SK-N-SH (cell line): ENCODE results near the gene CLEC19A. TPM values are rescaled to one million over a fixed set of nuclear protein-coding genes. Genes with fewer than 3 reads are reported as not detected.

ENCODE experiments used
- CTCF ChIA-PET: fragments of 300-600, 350-600 bp; formaldehyde crosslinking; extraction: SDS; loops from one replicate; lab custom pipeline; 2021; lab: Yijun Ruan, JAX
- POLR2A ChIA-PET: fragments of 350-600 bp; sonication (Branson Sonifier 250); formaldehyde crosslinking; extraction: SDS; loops from one replicate; lab custom pipeline; 2020; ENCODE audit warnings: antibody characterized with exemption, inconsistent platforms; lab: Yijun Ruan, JAX
- DNase-seq: peaks from one replicate; pipeline ENCODE4 v3.0.0; 2012
- H2AFZ ChIP-seq: fragments of 200-600 bp; sonication (generic); 2 replicates; pipeline ENCODE4 v1.8.1; 2016; ENCODE audit warnings: antibody characterized with exemption, mild to moderate bottlenecking, low read depth
- H3F3A ChIP-seq: fragments of 200-600 bp; sonication (generic); replicated peaks from 2 replicates; pipeline ENCODE3; 2016; ENCODE audit warnings: antibody characterized with exemption, mild to moderate bottlenecking; ENCODE audit not compliant: insufficient read depth
- H3K27ac ChIP-seq, 2 experiments: fragments of 200-500 bp in 1 of 2; fragments of 200-600 bp in 1 of 2; sonication (Bioruptor generic) in 1 of 2; sonication (generic), shearing (Covaris generic) in 1 of 2; 2 replicates each; pipeline versions ENCODE4 v1.5.1 to v1.6.1; 2014 to 2016; ENCODE audit warnings: low read depth in 2 of 2, inconsistent platforms in 1 of 2, low read length in 1 of 2, mild to moderate bottlenecking in 1 of 2, mixed read lengths in 1 of 2
- H3K27me3 ChIP-seq: fragments of 200-600 bp; sonication (generic), shearing (Covaris generic); 2 replicates; pipeline ENCODE4 v1.6.1; 2016; ENCODE audit warnings: mixed run types; ENCODE audit not compliant: insufficient read depth
- H3K36me3 ChIP-seq, 2 experiments: fragments of 200-500 bp in 1 of 2; fragments of 200-600 bp in 1 of 2; sonication (Bioruptor generic) in 1 of 2; sonication (generic) in 1 of 2; replicated peaks in 1 of 2; 2 replicates each; pipeline versions ENCODE3 to v1.5.1; 2014 to 2016; ENCODE audit warnings: low read length in 1 of 2, mild to moderate bottlenecking in 1 of 2; ENCODE audit not compliant: insufficient read depth in 2 of 2, control insufficient read depth in 1 of 2
- H3K4me1 ChIP-seq, 2 experiments: fragments of 200-500 bp in 1 of 2; fragments of 200-600 bp in 1 of 2; sonication (Bioruptor generic) in 1 of 2; sonication (generic), shearing (Covaris generic) in 1 of 2; 2 replicates each; pipeline versions ENCODE4 v1.5.1 to v1.6.1; 2014 to 2016; ENCODE audit warnings: low read depth in 1 of 2, low read length in 1 of 2, mixed run types in 1 of 2; ENCODE audit not compliant: insufficient read depth in 2 of 2, control insufficient read depth in 1 of 2
- H3K4me2 ChIP-seq: fragments of 200-600 bp; sonication (generic), shearing (Covaris generic); 2 replicates; pipeline ENCODE4 v1.6.1; 2017; ENCODE audit warnings: mixed run types
- H3K4me3 ChIP-seq, 2 experiments: fragments of 200-500 bp in 1 of 2; fragments of 200-600 bp in 1 of 2; sonication (Bioruptor generic) in 1 of 2; sonication (generic), shearing (Covaris generic) in 1 of 2; 2 replicates each; pipeline versions ENCODE4 v1.5.1 to v1.8.1; 2014 to 2016; ENCODE audit warnings: low read depth in 2 of 2, inconsistent platforms in 1 of 2, low read length in 1 of 2, mild to moderate bottlenecking in 1 of 2, mixed read lengths in 1 of 2, moderate library complexity in 1 of 2
- H3K79me2 ChIP-seq: fragments of 200-600 bp; sonication (generic); 2 replicates; pipeline ENCODE4 v1.8.1; 2017; ENCODE audit warnings: mild to moderate bottlenecking; ENCODE audit not compliant: insufficient read depth
- H3K9ac ChIP-seq: fragments of 200-600 bp; sonication (generic); 2 replicates; pipeline ENCODE4 v1.6.1; 2017; ENCODE audit warnings: mixed run types
- H3K9me2 ChIP-seq: fragments of 200-600 bp; sonication (generic); 2 replicates; pipeline ENCODE4 v1.6.1; 2017; ENCODE audit warnings: mixed run types
- H3K9me3 ChIP-seq: fragments of 200-600 bp; sonication (generic); 2 replicates; pipeline ENCODE4 v1.6.1; 2017; ENCODE audit warnings: mixed run types, mild to moderate bottlenecking, moderate library complexity
- H4K20me1 ChIP-seq: fragments of 200-600 bp; sonication (generic); 2 replicates; pipeline ENCODE4 v1.6.1; 2017; ENCODE audit warnings: mild to moderate bottlenecking, mixed run types; ENCODE audit not compliant: insufficient read depth
- ELF1 ChIP-seq: IDR thresholded peaks from 2 replicates; pipeline ENCODE4 v1.4.0; 2012
- GABPA ChIP-seq: IDR thresholded peaks from 2 replicates; pipeline ENCODE4 v1.4.0; 2012; ENCODE audit warnings: low read depth, mild to moderate bottlenecking
- GATA2 ChIP-seq: sonication (generic); formaldehyde crosslinking; IDR thresholded peaks from 2 replicates; pipeline ENCODE4 v1.5.0; 2020; ENCODE audit warnings: mild to moderate bottlenecking, missing genetic modification reagents
- JUND ChIP-seq: IDR thresholded peaks from 2 replicates; pipeline ENCODE4 v1.4.0; 2012
- MEF2A ChIP-seq: IDR thresholded peaks from 2 replicates; pipeline ENCODE4 v1.4.0; 2012; ENCODE audit warnings: low read depth, borderline replicate concordance
- NFIC ChIP-seq: IDR thresholded peaks from 2 replicates; pipeline ENCODE4 v1.4.0; 2012; ENCODE audit warnings: borderline replicate concordance
- RCOR1 ChIP-seq: fragments of 150-350 bp; IDR thresholded peaks from 2 replicates; pipeline ENCODE4 v1.6.1; 2017; ENCODE audit warnings: antibody characterized with exemption, low read length
- REST ChIP-seq: IDR thresholded peaks from 2 replicates; pipeline ENCODE4 v1.6.1; 2012; ENCODE audit warnings: mild to moderate bottlenecking, low read depth, low read length, moderate library complexity
- SMC3 ChIP-seq: IDR thresholded peaks from 2 replicates; pipeline ENCODE4 v1.6.1; 2012; ENCODE audit warnings: low read depth, low read length, improper control_type of control experiment
- TAF1 ChIP-seq: IDR thresholded peaks from 2 replicates; pipeline ENCODE4 v1.6.1; 2012; ENCODE audit warnings: low read depth, mild to moderate bottlenecking, low read length, moderate library complexity, borderline replicate concordance
- WGBS: methylation state at CpG from one replicate; pipeline ENCODE4 v1.1.6; 2017; ENCODE audit warnings: low lambda C conversion rate; 5-methylcytosine and 5-hydroxymethylcytosine counted together
- polyA plus RNA-seq, 3 experiments: library from polyadenylated mRNA; depleted of rRNA; stranded (reverse); fragments of >200 nt; gene quantifications; 2 replicates each; pipeline ENCODE4 v1.2.3, GENCODE V29; 2012
- TF ChIP-seq, protein P1 (sequence below): IDR thresholded peaks from 2 replicates; pipeline ENCODE4 v1.4.0; 2012; ENCODE audit warnings: low read depth, borderline replicate concordance
- TF ChIP-seq, protein P2 (sequence below): IDR thresholded peaks from 2 replicates; pipeline ENCODE4 v1.4.0; 2012; ENCODE audit warnings: low read depth
- TF ChIP-seq, protein P3 (sequence below): IDR thresholded peaks from 2 replicates; pipeline ENCODE4 v1.4.0; 2012; ENCODE audit warnings: low read depth, borderline replicate concordance

The CLEC19A gene
- polyA plus RNA-seq, 1 of the 3 experiments (the other 2 are of a cell fraction): not detected

- TF ChIP-seq REST (no peak), TAF1 (no peak), MEF2A (no peak), NFIC (no peak)
Measured at GRCh38 chr16:19236561-19237209, 48.8 kb upstream of the CLEC19A start (continued).

- Histone ChIP-seq H3K36me3 (no peaks in the 10 kb centered on the region), H3K79me2 (no peaks in the 10 kb centered on the region), H3F3A (no peaks in the 10 kb centered on the region), H3K4me2 (no peak overlapping the region), H3K27me3 (no peaks in the 10 kb centered on the region), H3K4me1 (no peaks in the 10 kb centered on the region), H3K9me3 (no peaks in the 10 kb centered on the region), H3K4me3 (no peak overlapping the region), H3K9ac (no peak overlapping the region), H2AFZ (no peak overlapping the region), H3K9me2 (no peaks in the 10 kb centered on the region), H3K27ac (no peak overlapping the region), H4K20me1 (no peaks in the 10 kb centered on the region)
- ChIA-PET POLR2A (no interaction called here), CTCF (interaction anchor here (0.9 kb wide), 1 partner anchor 24 kb away, joined by 3 read pairs; no protein-coding TSS in a partner anchor)
- TF ChIP-seq RCOR1: no peak
- TF ChIP-seq, protein P1, sequence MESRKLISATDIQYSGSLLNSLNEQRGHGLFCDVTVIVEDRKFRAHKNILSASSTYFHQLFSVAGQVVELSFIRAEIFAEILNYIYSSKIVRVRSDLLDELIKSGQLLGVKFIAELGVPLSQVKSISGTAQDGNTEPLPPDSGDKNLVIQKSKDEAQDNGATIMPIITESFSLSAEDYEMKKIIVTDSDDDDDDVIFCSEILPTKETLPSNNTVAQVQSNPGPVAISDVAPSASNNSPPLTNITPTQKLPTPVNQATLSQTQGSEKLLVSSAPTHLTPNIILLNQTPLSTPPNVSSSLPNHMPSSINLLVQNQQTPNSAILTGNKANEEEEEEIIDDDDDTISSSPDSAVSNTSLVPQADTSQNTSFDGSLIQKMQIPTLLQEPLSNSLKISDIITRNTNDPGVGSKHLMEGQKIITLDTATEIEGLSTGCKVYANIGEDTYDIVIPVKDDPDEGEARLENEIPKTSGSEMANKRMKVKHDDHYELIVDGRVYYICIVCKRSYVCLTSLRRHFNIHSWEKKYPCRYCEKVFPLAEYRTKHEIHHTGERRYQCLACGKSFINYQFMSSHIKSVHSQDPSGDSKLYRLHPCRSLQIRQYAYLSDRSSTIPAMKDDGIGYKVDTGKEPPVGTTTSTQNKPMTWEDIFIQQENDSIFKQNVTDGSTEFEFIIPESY: no peak
- TF ChIP-seq TAF1: no peak
- TF ChIP-seq, protein P2, sequence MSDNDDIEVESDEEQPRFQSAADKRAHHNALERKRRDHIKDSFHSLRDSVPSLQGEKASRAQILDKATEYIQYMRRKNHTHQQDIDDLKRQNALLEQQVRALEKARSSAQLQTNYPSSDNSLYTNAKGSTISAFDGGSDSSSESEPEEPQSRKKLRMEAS: no peak
- TF ChIP-seq GABPA: no peak
- TF ChIP-seq JUND: no peak
- no peak for TF ChIP-seq NFIC
- TF ChIP-seq, protein P3, sequence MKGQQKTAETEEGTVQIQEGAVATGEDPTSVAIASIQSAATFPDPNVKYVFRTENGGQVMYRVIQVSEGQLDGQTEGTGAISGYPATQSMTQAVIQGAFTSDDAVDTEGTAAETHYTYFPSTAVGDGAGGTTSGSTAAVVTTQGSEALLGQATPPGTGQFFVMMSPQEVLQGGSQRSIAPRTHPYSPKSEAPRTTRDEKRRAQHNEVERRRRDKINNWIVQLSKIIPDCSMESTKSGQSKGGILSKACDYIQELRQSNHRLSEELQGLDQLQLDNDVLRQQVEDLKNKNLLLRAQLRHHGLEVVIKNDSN: no peak
- TF ChIP-seq GATA2 (CRISPR knock-in tag): no peak
- no peak for TF ChIP-seq SMC3
- no peak for TF ChIP-seq ELF1
- 39% methylated on average over 4 of the region's 4 CpGs for WGBS
- DNase-seq: no peak
Measured at GRCh38 chr16:19238406-19238805, 47.1 kb upstream of the CLEC19A start.
